Body of pancreas (tissue), 4 donors: Measurements from ENCODE around the gene C6orf47. TPM values are rescaled to one million over a fixed set of nuclear protein-coding genes. Genes with fewer than 3 reads are reported as not detected.
A peak's percentile ranks its signal among the peaks of the same experiment; 100 is the strongest.

Source experiments
- ATAC-seq: fragments of 150-250 bp; one replicate; pipeline ENCODE4 v1.9.1; 2016
- DNase-seq, 4 donors: peaks; one replicate each; pipeline ENCODE4 v3.0.0-alpha.2; 2019
- H3K27ac ChIP-seq, 4 donors: fragments of 200-600 bp; sonication (generic); 1 replicate in 3 of 4; 2 replicates in 1 of 4; pipeline versions ENCODE4 v1.5.1 to v1.6.1; 2016 to 2019; ENCODE audit warnings: mild to moderate bottlenecking in 1 of 4, mixed read lengths in 1 of 4, moderate library complexity in 1 of 4
- H3K27me3 ChIP-seq, 2 donors: fragments of 200-600 bp; sonication (generic); one replicate each; pipeline ENCODE4 v1.6.0; 2016; ENCODE audit warnings: mild to moderate bottlenecking in 1 of 2
- H3K36me3 ChIP-seq, 2 donors: fragments of 200-600 bp; sonication (generic); replicated peaks in 1 of 2; 2 replicates each; pipeline ENCODE4 v1.5.1; 2016; ENCODE audit warnings: low read depth in 2 of 2; ENCODE audit not compliant: insufficient read depth in 1 of 2
- H3K4me1 ChIP-seq: fragments of 200-600 bp; sonication (generic); one replicate; pipeline ENCODE4 v1.6.0; 2016
- H3K4me3 ChIP-seq, 2 donors: fragments of 200-600 bp; sonication (generic); 1 replicate in 1 of 2; 2 replicates in 1 of 2; pipeline ENCODE4 v1.5.1; 2016 to 2019
- H3K9me3 ChIP-seq, 3 donors: fragments of 200-600 bp; sonication (generic); 1 replicate in 2 of 3; 2 replicates in 1 of 3; pipeline ENCODE4 v1.5.1; 2016
- CTCF ChIP-seq, 7 experiments: fragments of 450-650 bp in 4 of 7; fragments of 200-600 bp in 3 of 7; sonication (generic) in 3 of 7; IDR thresholded peaks; one replicate each; pipeline ENCODE4 v1.5.1; 2016 to 2019; ENCODE audit warnings: antibody characterized with exemption in 7 of 7
- POLR2A ChIP-seq, 3 donors: fragments of 450-650 bp; IDR thresholded peaks; one replicate each; pipeline ENCODE4 v1.6.1; 2016; ENCODE audit warnings: antibody characterized with exemption in 3 of 3, mild to moderate bottlenecking in 2 of 3
- WGBS, 2 donors: methylation state at CpG; one replicate each; pipeline ENCODE4 v1.1.5; 2017; 5-methylcytosine and 5-hydroxymethylcytosine counted together
- intact Hi-C: fragments of 100-400 bp; cut with DNase I; formaldehyde crosslinking; loops from one replicate; pipeline ENCODE4 v1.15.1; 2023
- total RNA-seq, 2 donors: library from RNA; depleted of rRNA; stranded (reverse); fragments of >200 nt; gene quantifications; one replicate each; pipeline ENCODE4 v1.1.0, GENCODE V29; 2016

The C6orf47 gene
- total RNA-seq, 2 donors from 2014 or later: 15.8 to 22.1 TPM

DNA sequence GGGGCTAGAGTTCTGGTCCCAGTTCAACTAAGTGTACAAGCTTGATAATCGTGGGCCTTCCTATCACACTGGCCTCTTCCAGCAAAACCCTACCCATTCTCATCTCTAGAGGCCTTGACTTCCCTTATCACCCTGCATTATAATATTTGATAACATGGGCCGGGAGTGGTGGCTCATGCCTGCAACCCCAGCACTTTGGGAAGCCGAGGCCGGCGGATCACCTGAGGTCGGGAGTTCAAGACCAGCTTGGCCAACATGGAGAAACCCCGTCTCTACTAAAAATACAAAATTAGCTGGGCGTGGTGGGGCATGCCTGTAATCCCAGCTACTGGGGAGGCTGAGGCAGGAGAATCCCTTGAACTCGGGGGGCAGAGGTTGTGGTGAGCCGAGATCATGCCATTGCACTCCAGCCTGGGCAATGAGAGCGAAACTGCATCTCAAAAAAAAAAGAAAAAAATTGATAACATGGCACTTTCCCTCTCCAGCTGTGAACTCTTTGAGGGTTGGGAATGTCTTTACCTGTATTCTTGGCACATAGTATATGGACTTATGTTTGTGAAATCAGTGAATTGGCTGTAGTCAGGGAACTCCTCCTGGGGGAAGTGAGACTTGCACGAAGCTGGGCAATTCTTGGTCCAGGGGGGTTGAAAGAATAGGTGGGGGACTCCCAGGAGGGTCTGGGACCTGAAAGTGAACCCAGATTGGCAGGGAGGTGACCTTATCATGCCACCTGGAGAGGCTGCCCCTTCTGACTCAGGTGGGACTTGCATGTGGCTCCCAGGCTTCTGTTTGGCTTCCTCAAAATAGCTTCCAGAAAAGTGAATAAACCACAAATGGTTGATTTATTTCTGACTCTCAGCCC lies 915 bp upstream of the C6orf47 start:
- intact Hi-C loops: no loop called here
- DNase-seq: no peak
- no peak for ATAC-seq
- Histone ChIP-seq H3K27me3 (no peaks in the 10 kb centered on the region), H3K4me3 (no peak overlapping the region), H3K27ac (peak overlapping the region in 3 of 4 donors; percentile 85 to 89 (median 86)), H3K9me3 (no peaks in the 10 kb centered on the region), H3K36me3 (peaks cover 0 to 5% of the 10 kb centered on the region in 2 donors), H3K4me1 (peaks cover 58% of the 10 kb centered on the region)
- TF ChIP-seq POLR2A (IDR thresholded peaks at IDR 0.05) (no peak), CTCF (IDR thresholded peaks at IDR 0.05) (no peak)
- 67 to 73% methylated on average over 12 of the region's 12 CpGs for WGBS, 2 donors

GRCh38 chr6:31659649-31660380 lies 763 bp downstream of the C6orf47 start:
- 10% methylated on average over 7 to 13 of the region's 13 CpGs for WGBS, 2 donors
- TF ChIP-seq POLR2A (IDR thresholded peaks at IDR 0.05) (no peak), CTCF (IDR thresholded peaks at IDR 0.05) (no peak)
- H3K4me1 ChIP-seq: peaks cover 63% of the 10 kb centered on the region

DNA sequence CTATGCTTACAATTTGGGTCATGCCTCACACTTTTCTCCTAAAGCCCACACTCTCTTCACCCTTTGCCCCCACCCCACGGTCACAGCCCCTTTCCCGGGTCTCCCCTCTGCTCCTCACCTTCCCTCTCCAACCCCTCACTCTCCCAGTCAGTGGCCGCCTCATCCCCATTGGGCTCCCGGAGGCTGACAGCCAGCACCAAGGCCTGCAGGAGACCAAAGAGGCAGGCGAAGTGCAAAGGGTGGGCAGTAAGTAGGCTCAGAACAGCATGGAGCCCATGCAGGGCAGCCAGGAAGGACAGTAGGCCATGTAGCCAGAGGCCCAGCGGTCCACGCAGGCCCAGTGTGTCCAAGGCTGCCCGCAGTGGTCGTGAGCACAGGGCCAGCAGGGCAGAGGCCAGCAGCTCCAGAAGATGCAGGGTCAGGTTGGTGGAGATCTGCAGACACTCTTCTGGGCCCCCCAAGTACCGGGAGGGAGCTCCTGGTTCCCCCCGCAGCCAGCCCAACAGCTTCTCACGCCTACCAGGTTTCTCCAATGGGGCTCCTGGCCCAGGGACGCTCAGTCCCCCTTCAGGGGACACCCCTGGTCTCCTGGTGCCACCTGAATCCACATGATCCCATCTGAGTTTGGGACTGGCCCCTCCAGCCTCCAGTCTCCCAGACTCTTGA lies 1.5 kb downstream of the C6orf47 start:
- intact Hi-C loops: no loop called here
- Histone ChIP-seq H3K9me3 (no peaks in the 10 kb centered on the region), H3K4me1 (peaks cover 59% of the 10 kb centered on the region), H3K36me3 (peaks cover 0 to 5% of the 10 kb centered on the region in 2 donors), H3K27me3 (no peaks in the 10 kb centered on the region), H3K4me3 (peak overlapping the region; percentile 44 to 81), H3K27ac (peak overlapping the region in 3 of 4 donors; percentile 85 to 89 (median 86))
- ATAC-seq (no peak), DNase-seq (no peak)
- WGBS, 2 donors: 55 to 73% methylated on average over 7 to 11 of the region's 13 CpGs
- no peak for TF ChIP-seq POLR2A (IDR thresholded peaks at IDR 0.05)
- TF ChIP-seq CTCF (IDR thresholded peaks at IDR 0.05): no peak

More at GRCh38 chr6:31659649-31660380, 763 bp downstream of the C6orf47 start:
- Histone ChIP-seq H3K4me3 (peak overlapping the region; percentile 44 to 81), H3K36me3 (peaks cover 0 to 5% of the 10 kb centered on the region in 2 donors), H3K9me3 (no peaks in the 10 kb centered on the region), H3K27me3 (no peaks in the 10 kb centered on the region), H3K27ac (peak overlapping the region; percentile 85 to 89 (median 86))
- ATAC-seq (peak; percentile 10), DNase-seq (no peak)
- intact Hi-C loops: no loop called here

DNA sequence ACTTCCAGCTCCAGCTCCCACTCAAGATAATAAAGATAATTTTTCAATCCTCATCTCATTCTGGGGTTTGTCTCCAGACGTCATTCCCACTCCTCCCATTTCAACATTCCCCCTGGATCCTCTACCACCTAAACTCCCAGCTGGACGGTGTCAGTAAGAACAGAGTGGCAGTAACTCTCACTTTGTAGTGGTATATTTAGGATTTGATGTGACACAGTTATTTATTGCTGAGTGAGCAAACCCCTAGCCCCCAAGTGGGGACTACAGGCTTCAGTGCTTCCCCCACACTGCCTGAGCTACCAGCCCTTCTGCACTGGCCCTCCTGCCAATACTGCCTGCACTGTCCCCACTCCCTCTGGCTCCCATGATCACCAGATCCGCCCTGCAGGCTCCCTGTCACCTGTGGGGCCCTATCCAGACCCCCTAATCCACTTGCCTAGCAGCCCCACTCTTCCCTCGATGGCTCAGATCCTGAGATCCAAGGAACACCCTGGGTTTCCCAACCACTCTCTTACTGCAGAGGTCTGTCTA lies 2.4 kb downstream of the C6orf47 start:
- peaks cover 56% of the 10 kb centered on the region for H3K4me1 ChIP-seq
- H3K27me3 ChIP-seq: no peaks in the 10 kb centered on the region
- TF ChIP-seq POLR2A (IDR thresholded peaks at IDR 0.05): no peak
- no peak for TF ChIP-seq CTCF (IDR thresholded peaks at IDR 0.05)
- ATAC-seq: no peak
- 72% methylated on average over 4 of the region's 4 CpGs for WGBS, 2 donors
- no peak overlapping the region for H3K27ac ChIP-seq
- intact Hi-C loops: no loop called here
- peaks cover 0 to 5% of the 10 kb centered on the region in 2 donors for H3K36me3 ChIP-seq
- H3K4me3 ChIP-seq: no peak overlapping the region
- no peak for DNase-seq
- no peaks in the 10 kb centered on the region for H3K9me3 ChIP-seq
